ACC112 (cell line): Measurements from ENCODE around the gene AUTS2.

Experiments used
- H2AFZ ChIP-seq: fragments of 200-600 bp; sonication (generic); one replicate; pipeline ENCODE4 v1.6.0; 2017; ENCODE audit warnings: antibody characterized with exemption, low read length; ENCODE audit not compliant: unreplicated experiment
- H3K27ac ChIP-seq: fragments of 200-600 bp; sonication (generic); 2 replicates; pipeline ENCODE4 v1.5.1; 2014; ENCODE audit warnings: low read depth, mild to moderate bottlenecking, antibody characterized with exemption, low read length, moderate library complexity
- H3K27me3 ChIP-seq: fragments of 200-600 bp; sonication (generic); 2 replicates; pipeline ENCODE4 v1.6.1; 2014; ENCODE audit warnings: mild to moderate bottlenecking, antibody characterized with exemption, low read length, moderate library complexity, mixed read lengths; ENCODE audit not compliant: insufficient read depth
- H3K36me3 ChIP-seq: fragments of 200-600 bp; sonication (generic); 2 replicates; pipeline ENCODE4 v1.6.1; 2016; ENCODE audit warnings: mild to moderate bottlenecking, antibody characterized with exemption, low read length, moderate library complexity, mixed read lengths; ENCODE audit not compliant: insufficient read depth
- H3K4me1 ChIP-seq: fragments of 200-600 bp; sonication (generic); one replicate; pipeline ENCODE4 v1.6.1; 2016; ENCODE audit warnings: low read length, mixed read lengths; ENCODE audit not compliant: insufficient read depth, unreplicated experiment, control insufficient read depth
- H3K4me3 ChIP-seq: fragments of 200-600 bp; sonication (generic); 2 replicates; pipeline ENCODE4 v1.5.1; 2014; ENCODE audit warnings: mild to moderate bottlenecking, low read depth, low read length
- H3K79me2 ChIP-seq: fragments of 200-600 bp; sonication (generic); one replicate; pipeline ENCODE4 v1.6.0; 2016; ENCODE audit warnings: low read length; ENCODE audit not compliant: control insufficient read depth, unreplicated experiment, insufficient read depth

AUTS2 gene

DNA sequence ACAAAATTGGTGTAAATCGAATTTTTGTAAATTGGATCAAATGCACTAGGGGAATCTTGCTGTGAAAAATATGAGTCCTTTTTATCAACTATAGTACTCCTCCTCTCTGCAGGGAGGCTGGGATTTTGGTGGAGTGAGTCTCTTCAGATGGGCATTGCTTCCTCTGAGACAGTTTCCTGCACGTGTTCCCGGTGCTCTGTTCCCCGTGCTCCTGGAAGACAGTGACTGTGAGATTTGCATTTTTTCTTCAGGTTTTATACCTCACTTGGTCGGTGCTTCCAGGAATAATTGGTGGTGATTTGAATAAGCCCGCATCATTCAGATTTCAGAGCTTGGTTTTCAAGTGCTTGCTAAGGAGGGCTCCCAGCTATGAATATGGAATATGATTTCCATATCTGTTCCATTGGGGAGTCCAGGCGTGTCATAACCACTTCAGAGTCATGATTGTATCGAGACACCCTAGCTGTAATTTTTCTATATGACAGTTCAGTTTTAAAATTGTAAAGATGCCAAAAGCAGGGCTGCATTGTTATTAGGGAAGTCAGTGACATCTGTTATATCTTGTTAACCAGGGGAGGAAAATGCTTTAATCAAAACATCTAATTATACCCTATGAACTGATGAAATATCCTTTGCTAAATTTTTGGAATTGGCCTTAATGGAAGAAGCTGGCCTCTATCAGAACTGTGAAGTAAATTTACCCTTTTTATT lies 12.3 kb downstream of the AUTS2 start:
- peaks cover 20% of the 10 kb centered on the region for H3K27me3 ChIP-seq
- H3K79me2 ChIP-seq: no peaks in the 10 kb centered on the region
- H2AFZ ChIP-seq: no peak overlapping the region
- H3K27ac ChIP-seq: no peak overlapping the region
- H3K36me3 ChIP-seq: no peaks in the 10 kb centered on the region
- no peaks in the 10 kb centered on the region for H3K4me1 ChIP-seq
- no peak overlapping the region for H3K4me3 ChIP-seq

DNA sequence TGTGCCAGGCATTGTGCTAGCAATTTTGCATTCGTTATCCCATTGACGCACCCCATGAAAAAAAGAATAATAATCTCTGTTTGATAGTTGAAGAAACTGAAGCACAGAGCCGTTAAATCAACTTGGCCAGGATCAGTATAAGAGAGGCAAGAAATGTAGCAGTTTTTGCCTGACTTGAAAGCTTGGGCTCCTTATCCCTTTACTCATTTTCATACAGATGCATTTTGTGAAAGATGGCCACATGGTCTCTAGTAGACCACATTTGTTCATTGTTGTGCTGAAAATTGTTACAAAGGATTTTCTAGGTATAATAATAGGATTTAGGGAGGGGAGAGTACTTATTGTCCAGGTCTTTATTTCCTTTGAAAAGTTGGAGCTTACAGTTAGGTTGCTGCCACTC lies 14.7 kb downstream of the AUTS2 start:
- Histone ChIP-seq H3K79me2 (no peaks in the 10 kb centered on the region), H3K4me1 (no peaks in the 10 kb centered on the region), H3K36me3 (no peaks in the 10 kb centered on the region), H3K27ac (no peak overlapping the region), H2AFZ (no peak overlapping the region), H3K27me3 (no peaks in the 10 kb centered on the region), H3K4me3 (no peak overlapping the region)

DNA sequence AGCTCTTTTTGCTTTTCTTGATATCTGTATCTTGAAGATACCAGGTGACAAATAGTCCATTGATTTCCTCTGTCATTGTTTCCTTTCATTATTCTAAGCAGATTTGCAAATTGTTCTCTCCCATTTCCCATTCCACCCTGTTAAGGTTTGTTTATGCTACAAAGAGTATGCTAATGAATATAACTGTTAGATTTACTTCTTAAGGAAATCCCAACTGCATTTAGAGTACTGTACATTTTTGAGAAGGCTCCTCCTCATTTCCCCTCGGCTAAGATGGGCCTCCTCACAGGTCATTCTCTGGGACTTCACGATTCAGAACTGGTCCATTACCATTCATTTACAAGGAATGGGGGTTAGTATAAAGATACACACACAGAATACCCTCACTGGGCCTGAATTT lies 15.6 kb downstream of the AUTS2 start:
- H3K36me3 ChIP-seq: no peaks in the 10 kb centered on the region
- H3K27ac ChIP-seq: no peak overlapping the region
- H3K27me3 ChIP-seq: no peaks in the 10 kb centered on the region
- H3K4me1 ChIP-seq: no peaks in the 10 kb centered on the region
- no peak overlapping the region for H2AFZ ChIP-seq
- no peaks in the 10 kb centered on the region for H3K79me2 ChIP-seq
- no peak overlapping the region for H3K4me3 ChIP-seq

DNA sequence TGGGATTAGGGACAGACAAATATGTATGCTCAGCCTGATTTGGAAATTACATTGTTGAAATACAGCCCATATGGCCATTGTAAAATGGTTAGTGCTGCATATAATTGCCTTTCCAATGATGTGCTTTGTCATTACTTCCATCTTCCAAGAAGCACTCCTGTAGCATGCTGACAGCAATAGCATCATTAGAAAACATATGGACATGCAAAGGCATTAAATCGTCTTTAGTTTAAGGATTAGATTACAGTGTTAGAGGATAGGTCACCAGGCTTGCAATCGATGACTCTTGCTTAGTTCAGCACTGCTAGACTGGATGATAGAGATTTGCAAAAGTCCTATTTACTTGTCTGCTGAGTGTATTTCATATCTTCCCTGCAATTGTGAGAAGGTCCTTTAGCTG lies 17.4 kb downstream of the AUTS2 start:
- Histone ChIP-seq H3K4me1 (no peaks in the 10 kb centered on the region), H3K27ac (no peak overlapping the region), H3K79me2 (no peaks in the 10 kb centered on the region), H3K36me3 (no peaks in the 10 kb centered on the region), H2AFZ (no peak overlapping the region), H3K27me3 (no peaks in the 10 kb centered on the region), H3K4me3 (no peak overlapping the region)

DNA sequence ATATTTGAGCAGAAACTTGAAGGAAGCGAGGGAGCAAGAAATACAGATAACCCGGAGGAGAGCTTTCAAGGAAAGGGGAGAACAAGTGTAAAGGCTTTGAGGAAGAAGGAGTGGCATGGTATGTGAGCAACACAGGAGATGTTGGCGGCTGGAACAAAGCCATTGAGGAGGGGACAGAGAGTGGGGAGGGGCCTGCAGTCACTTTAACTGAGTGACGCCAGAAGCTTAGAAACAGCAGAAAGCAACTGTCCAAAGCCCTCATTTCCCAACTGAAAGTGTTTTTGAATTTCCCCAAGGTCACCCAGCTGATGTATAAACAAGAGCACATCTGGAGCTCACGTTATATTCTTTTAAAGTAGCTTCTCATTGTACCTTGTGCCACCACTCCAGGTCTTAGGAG lies 19.1 kb downstream of the AUTS2 start:
- no peaks in the 10 kb centered on the region for H3K4me1 ChIP-seq

DNA sequence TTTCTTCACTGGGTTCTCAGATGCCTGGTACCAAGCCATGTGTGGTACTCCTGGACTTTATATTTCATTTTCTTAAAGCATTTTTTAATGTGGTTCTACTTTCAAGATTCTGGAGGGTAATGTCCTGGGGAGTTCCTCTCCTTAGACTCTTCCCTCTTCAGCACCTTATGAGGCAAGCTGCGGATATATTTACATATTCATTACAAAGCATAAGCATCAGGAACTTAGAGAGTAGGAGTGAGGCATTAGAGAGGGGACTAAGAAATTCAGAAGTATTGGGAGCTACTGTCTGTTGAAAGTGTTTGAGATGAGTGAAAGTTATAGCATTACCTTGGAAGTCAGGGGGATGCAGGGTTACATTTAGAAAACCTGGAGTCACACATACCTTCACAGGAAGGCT lies 20.8 kb downstream of the AUTS2 start:
- Histone ChIP-seq H2AFZ (no peak overlapping the region), H3K27ac (no peak overlapping the region), H3K36me3 (no peaks in the 10 kb centered on the region), H3K4me3 (no peak overlapping the region), H3K27me3 (no peaks in the 10 kb centered on the region), H3K79me2 (no peaks in the 10 kb centered on the region), H3K4me1 (no peaks in the 10 kb centered on the region)

More for the DNA sequence above, 19.1 kb downstream of the AUTS2 start:
- Histone ChIP-seq H2AFZ (no peak overlapping the region), H3K27ac (no peak overlapping the region), H3K36me3 (no peaks in the 10 kb centered on the region), H3K4me3 (no peak overlapping the region), H3K79me2 (no peaks in the 10 kb centered on the region), H3K27me3 (no peaks in the 10 kb centered on the region)

DNA sequence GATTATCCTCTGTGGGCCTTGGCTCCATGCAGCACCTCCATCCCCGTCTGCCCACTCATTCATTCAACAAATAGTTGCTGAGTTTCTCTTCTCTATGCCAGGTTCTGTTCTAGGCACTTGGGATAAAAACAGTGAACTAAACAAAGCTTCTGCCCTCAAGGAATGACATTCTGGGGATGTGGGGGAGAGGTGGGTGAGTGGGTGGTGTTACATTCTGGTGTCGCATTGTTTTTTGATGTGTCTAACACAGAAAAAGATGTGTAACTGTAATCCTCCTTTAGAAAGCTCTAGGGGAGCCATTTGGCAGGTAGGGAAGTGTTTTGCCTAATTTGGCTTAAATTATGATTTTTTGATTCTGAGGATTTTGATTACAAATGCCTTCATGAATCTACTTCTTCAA lies 21.4 kb downstream of the AUTS2 start:
- Histone ChIP-seq H3K27ac (no peak overlapping the region), H3K4me1 (no peaks in the 10 kb centered on the region), H3K36me3 (no peaks in the 10 kb centered on the region), H2AFZ (peak overlapping the region; percentile 15), H3K79me2 (no peaks in the 10 kb centered on the region), H3K27me3 (no peaks in the 10 kb centered on the region), H3K4me3 (no peak overlapping the region)

DNA sequence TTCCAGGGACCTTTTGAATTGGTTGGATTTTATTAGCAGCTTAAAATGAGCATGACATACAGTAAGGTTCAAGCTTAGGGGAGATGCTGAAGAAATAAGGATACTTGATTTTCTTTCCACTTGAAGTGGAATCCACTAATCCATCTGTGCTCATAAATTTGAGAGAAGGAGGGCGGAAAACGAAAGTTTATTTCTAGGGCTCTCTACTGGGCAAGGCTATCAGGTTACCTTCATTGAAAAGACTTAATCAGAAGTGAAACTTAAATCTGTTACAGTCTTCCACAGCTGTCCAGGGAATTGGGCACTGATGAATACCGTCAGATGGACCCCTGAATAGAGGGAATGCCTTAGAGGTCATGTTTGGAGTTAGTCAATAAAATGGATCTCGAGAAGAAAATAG lies 21.8 kb downstream of the AUTS2 start:
- no peak overlapping the region for H3K27ac ChIP-seq

DNA sequence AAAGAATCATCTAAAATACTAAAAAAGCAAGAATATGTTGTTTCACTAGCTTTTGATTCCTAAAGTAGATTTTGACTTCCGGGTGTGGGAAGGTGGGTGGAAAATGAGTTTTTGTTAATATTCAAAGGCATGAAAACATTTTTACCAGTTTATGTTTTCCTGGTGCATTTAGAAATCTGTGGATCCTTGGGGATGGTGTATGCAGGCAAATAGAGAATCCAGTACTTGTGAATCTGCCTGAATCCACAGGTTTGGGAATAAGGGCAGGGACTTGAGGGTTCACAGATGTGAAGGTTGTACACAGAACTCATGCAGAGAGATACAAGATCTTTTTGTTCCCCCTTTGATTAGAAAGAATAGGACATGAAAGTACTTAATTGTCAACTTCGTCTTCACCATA lies 22.4 kb downstream of the AUTS2 start:
- Histone ChIP-seq H3K4me3 (no peak overlapping the region), H3K36me3 (no peaks in the 10 kb centered on the region), H3K27me3 (no peaks in the 10 kb centered on the region), H3K27ac (no peak overlapping the region), H3K79me2 (no peaks in the 10 kb centered on the region), H3K4me1 (no peaks in the 10 kb centered on the region), H2AFZ (no peak overlapping the region)

More for the DNA sequence above, 21.8 kb downstream of the AUTS2 start:
- Histone ChIP-seq H3K4me3 (no peak overlapping the region; the same call in 1 of the 2 replicates), H3K4me1 (no peaks in the 10 kb centered on the region), H3K36me3 (no peaks in the 10 kb centered on the region), H3K27me3 (no peaks in the 10 kb centered on the region), H2AFZ (peak overlapping the region; percentile 15), H3K79me2 (no peaks in the 10 kb centered on the region)

DNA sequence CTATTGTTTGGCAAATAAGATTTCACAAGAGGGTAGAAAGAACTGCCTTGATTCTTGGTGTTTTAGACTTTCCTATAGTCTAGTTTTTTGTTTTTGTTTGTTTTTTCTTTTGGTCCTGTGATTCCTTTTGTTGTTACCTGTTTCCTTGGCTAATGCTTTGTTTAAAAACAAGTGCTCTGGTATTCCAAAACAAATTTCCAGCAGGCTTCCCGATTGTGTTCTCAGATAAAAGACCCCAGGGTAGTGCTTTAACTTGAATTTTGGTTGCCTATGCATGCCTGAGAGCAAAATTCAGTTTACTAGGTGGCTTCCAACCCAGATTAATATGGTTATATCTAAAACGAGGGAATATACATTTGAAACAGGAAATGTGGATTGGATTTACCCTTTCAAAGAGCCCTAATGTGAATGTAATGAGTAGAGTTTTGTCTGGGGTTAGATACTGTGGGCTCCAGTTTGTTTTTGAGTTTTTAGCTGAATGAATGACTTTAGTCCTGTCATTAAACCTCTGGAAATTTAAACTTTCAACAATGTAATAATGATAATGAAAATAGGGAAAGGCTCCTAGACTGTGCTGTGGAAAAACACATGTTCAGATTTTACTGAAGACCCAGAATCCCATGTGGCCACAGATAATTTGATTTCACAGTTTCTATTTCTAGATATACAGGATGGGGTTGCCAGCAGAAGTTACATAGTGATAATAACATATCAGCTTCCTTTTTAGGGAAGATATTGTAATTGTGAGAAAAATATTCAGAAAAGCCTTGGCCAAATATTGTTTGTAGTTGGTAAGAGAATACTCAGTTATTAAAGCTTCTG lies 23.9 kb downstream of the AUTS2 start:
- H3K4me1 ChIP-seq: no peaks in the 10 kb centered on the region
- H3K4me3 ChIP-seq: no peak overlapping the region
- no peaks in the 10 kb centered on the region for H3K36me3 ChIP-seq
- H3K27ac ChIP-seq: no peak overlapping the region
- no peaks in the 10 kb centered on the region for H3K27me3 ChIP-seq
- no peaks in the 10 kb centered on the region for H3K79me2 ChIP-seq
- H2AFZ ChIP-seq: no peak overlapping the region

DNA sequence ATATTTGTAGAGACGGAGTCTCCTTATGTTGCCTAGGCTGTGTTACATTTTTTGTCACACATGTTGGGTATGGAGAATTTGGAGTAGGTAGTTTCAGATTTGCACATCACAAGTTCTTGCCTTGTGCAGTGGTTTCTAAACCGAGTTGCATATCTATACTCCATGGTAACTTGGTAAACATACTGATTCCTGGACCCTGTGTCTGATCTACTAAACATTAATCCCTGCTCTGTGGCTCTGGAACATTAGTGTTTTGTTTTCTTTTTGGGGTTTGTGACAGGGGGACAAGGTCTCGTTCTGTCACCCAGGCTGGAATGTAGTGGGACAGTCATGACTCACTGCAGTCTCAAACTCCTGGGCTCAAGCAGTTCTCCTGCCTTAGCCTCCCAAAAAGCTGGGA lies 24.7 kb downstream of the AUTS2 start:
- no peaks in the 10 kb centered on the region for H3K4me1 ChIP-seq
- H3K4me3 ChIP-seq: no peak overlapping the region
- no peaks in the 10 kb centered on the region for H3K79me2 ChIP-seq
- H3K36me3 ChIP-seq: no peaks in the 10 kb centered on the region
- no peak overlapping the region for H2AFZ ChIP-seq
- no peak overlapping the region for H3K27ac ChIP-seq
- no peaks in the 10 kb centered on the region for H3K27me3 ChIP-seq
